Esophagus squamous epithelium (tissue), 4 donors: ENCODE results near the gene ATF2.

Experiments
- POLR2A ChIP-seq, 4 donors: fragments of 450-650 bp; IDR thresholded peaks; one replicate each; pipeline ENCODE4 v1.6.1; 2017; ENCODE audit warnings: antibody characterized with exemption in 4 of 4, mild to moderate bottlenecking in 4 of 4, moderate library complexity in 3 of 4
- TF ChIP-seq, protein P1 (sequence below), 6 experiments: fragments of 450-650 bp in 4 of 6; fragments of 200-600 bp in 2 of 6; sonication (generic) in 2 of 6; IDR thresholded peaks; one replicate each; pipeline ENCODE4 v1.5.1; 2016 to 2019; ENCODE audit warnings: antibody characterized with exemption in 6 of 6, mild to moderate bottlenecking in 4 of 6, moderate library complexity in 4 of 6

DNA sequence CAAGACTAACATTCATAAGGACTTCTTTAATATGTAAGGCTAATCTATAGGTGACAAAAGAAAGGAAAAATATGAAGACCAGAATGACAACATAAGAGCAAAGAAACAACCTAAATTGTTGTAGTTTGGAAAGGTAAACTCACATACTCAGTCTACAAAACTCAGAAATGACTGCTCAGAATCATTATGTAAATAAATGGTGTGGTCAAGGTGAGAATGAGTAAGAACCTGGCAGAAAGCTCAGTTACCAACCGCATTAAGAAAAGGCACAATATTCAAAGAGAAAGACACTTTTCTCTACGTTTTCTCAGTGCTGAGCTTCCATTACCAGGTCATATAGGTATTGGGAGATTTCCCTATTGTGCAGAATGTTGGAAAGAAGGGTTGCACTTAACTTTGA is 15.8 kb downstream of the ATF2 start:
- TF ChIP-seq, protein P1, sequence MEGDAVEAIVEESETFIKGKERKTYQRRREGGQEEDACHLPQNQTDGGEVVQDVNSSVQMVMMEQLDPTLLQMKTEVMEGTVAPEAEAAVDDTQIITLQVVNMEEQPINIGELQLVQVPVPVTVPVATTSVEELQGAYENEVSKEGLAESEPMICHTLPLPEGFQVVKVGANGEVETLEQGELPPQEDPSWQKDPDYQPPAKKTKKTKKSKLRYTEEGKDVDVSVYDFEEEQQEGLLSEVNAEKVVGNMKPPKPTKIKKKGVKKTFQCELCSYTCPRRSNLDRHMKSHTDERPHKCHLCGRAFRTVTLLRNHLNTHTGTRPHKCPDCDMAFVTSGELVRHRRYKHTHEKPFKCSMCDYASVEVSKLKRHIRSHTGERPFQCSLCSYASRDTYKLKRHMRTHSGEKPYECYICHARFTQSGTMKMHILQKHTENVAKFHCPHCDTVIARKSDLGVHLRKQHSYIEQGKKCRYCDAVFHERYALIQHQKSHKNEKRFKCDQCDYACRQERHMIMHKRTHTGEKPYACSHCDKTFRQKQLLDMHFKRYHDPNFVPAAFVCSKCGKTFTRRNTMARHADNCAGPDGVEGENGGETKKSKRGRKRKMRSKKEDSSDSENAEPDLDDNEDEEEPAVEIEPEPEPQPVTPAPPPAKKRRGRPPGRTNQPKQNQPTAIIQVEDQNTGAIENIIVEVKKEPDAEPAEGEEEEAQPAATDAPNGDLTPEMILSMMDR (IDR thresholded peaks at IDR 0.05) = no peak
- TF ChIP-seq POLR2A (IDR thresholded peaks at IDR 0.05) = no peak
